ENCODE measurements around the gene SLC30A4. TPM values are rescaled to one million over a fixed set of nuclear protein-coding genes. Genes with fewer than 3 reads are reported as not detected.
"Not testable (repeated sequence)": the region's sequence is repeated elsewhere in the genome, so short reads cannot be mapped to it uniquely, and the experiment has no call there.

The SLC30A4 gene
- total RNA-seq, 4 donors from 2014 or later = 9.4 to 14.0 (median 11.6) TPM

- intact Hi-C loops (cut with DNase I) = no loop called here
- H3K27me3 ChIP-seq = no peaks in the 10 kb centered on the region
- H3K27ac ChIP-seq (replicated peaks in 1 of 4) = no peak overlapping the region
- peaks cover 20 to 66% (median 26%) of the 10 kb centered on the region in 4 donors for H3K36me3 ChIP-seq
- DNase-seq (ENCODE audit: extremely low spot score) = no peak
- no peaks in the 10 kb centered on the region for H3K9me3 ChIP-seq
- 70% methylated on average over 4 of the region's 4 CpGs for WGBS
- TF ChIP-seq POLR2A (IDR thresholded peaks at IDR 0.05; ENCODE audit: low read depth) (no peak), EP300 (IDR thresholded peaks at IDR 0.05) (no peak), POLR2AphosphoS5 (IDR thresholded peaks at IDR 0.05) (no peak)
- TF ChIP-seq, protein P1, sequence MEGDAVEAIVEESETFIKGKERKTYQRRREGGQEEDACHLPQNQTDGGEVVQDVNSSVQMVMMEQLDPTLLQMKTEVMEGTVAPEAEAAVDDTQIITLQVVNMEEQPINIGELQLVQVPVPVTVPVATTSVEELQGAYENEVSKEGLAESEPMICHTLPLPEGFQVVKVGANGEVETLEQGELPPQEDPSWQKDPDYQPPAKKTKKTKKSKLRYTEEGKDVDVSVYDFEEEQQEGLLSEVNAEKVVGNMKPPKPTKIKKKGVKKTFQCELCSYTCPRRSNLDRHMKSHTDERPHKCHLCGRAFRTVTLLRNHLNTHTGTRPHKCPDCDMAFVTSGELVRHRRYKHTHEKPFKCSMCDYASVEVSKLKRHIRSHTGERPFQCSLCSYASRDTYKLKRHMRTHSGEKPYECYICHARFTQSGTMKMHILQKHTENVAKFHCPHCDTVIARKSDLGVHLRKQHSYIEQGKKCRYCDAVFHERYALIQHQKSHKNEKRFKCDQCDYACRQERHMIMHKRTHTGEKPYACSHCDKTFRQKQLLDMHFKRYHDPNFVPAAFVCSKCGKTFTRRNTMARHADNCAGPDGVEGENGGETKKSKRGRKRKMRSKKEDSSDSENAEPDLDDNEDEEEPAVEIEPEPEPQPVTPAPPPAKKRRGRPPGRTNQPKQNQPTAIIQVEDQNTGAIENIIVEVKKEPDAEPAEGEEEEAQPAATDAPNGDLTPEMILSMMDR (IDR thresholded peaks at IDR 0.05) = no peak
- H3K4me3 ChIP-seq = no peak overlapping the region
- peaks cover 0 to 10% (median 3%) of the 10 kb centered on the region in 4 donors for H3K4me1 ChIP-seq
These were observed 11.7 kb downstream of the SLC30A4 start for GRCh38 chr15:45510758-45511280.

DNA sequence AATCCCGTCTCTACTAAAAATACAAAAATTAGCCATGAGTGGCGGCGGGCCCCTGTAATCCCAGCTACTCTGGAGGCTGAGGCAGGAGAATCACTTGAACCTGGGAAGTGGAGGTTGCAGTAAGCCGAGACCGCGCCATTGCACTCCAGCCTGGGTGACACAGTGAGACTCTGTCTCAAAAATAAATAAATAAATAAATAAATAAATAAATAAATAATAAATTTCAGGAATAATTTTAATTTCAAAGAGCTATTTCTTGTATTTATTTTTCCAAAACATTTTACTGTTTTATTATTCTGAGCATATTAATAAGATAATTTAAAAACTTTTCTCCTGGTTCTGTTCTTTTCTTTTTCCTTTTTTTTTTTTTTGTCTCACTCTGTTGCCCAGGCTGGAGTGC, 15.4 kb downstream of the SLC30A4 start:
- 96% methylated on average over 6 of the region's 6 CpGs for WGBS
- peaks cover 0 to 10% (median 3%) of the 10 kb centered on the region in 4 donors for H3K4me1 ChIP-seq
- H3K9me3 ChIP-seq; intact Hi-C loops (cut with DNase I); H3K27me3 ChIP-seq; H3K27ac ChIP-seq (replicated peaks in 1 of 4); H3K4me3 ChIP-seq; DNase-seq (ENCODE audit: extremely low spot score): not testable (repeated sequence)
- H3K36me3 ChIP-seq = peaks cover 19 to 57% (median 26%) of the 10 kb centered on the region in 4 donors

DNA sequence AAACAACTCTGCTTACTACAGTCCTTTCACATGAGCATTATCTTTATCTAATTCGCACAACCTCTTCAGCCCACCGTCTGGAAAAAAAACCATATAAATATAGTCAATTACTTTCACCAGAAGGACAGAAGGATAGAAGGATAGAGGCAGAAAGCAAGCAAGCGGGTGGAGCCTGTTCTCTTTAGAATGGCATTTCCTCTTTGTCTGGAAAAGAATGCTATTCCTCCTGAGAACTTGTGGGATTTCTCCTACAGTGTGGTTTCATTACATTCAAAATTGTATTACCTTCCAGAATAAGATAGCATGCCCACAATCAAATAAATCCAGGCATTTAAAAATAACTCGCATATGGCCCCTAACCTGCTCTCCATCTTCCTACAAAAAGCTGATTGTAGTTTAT, 23.1 kb downstream of the SLC30A4 start:
- Histone ChIP-seq H3K27ac (replicated peaks in 1 of 4) (no peak overlapping the region), H3K36me3 (peaks cover 0 to 15% (median 6%) of the 10 kb centered on the region in 4 donors), H3K4me1 (no peaks in the 10 kb centered on the region), H3K27me3 (no peaks in the 10 kb centered on the region), H3K9me3 (no peaks in the 10 kb centered on the region), H3K4me3 (no peak overlapping the region)
- 88% methylated on average over 4 of the region's 4 CpGs for WGBS
- DNase-seq (ENCODE audit: extremely low spot score) = no peak
- TF ChIP-seq EP300 (IDR thresholded peaks at IDR 0.05) (no peak), POLR2AphosphoS5 (IDR thresholded peaks at IDR 0.05) (no peak), POLR2A (IDR thresholded peaks at IDR 0.05; ENCODE audit: low read depth) (no peak)
- TF ChIP-seq, protein P1 (IDR thresholded peaks at IDR 0.05) = no peak
- intact Hi-C loops (cut with DNase I) = no loop called here

- H3K4me3 ChIP-seq = no peak overlapping the region
- H3K36me3 ChIP-seq = peaks cover 0 to 15% (median 6%) of the 10 kb centered on the region in 4 donors
- intact Hi-C loops (cut with DNase I) = no loop called here
- TF ChIP-seq EP300 (IDR thresholded peaks at IDR 0.05) (no peak), POLR2A (IDR thresholded peaks at IDR 0.05; ENCODE audit: low read depth) (no peak), POLR2AphosphoS5 (IDR thresholded peaks at IDR 0.05) (no peak)
- TF ChIP-seq, protein P1 (IDR thresholded peaks at IDR 0.05) = no peak
- no peaks in the 10 kb centered on the region for H3K9me3 ChIP-seq
- no peaks in the 10 kb centered on the region for H3K27me3 ChIP-seq
- DNase-seq (ENCODE audit: extremely low spot score) = no peak
- no peaks in the 10 kb centered on the region for H3K4me1 ChIP-seq
- H3K27ac ChIP-seq (replicated peaks in 1 of 4) = no peak overlapping the region
- WGBS = 73% methylated on average over 1 of the region's 1 CpG
These were observed 23.9 kb downstream of the SLC30A4 start for GRCh38 chr15:45498701-45499100.

- intact Hi-C loops (cut with DNase I) = no loop called here
- Histone ChIP-seq H3K4me3 (no peak overlapping the region), H3K36me3 (peaks cover 0 to 15% (median under 1%) of the 10 kb centered on the region in 4 donors), H3K4me1 (no peaks in the 10 kb centered on the region), H3K27ac (replicated peaks in 1 of 4) (no peak overlapping the region), H3K9me3 (no peaks in the 10 kb centered on the region), H3K27me3 (no peaks in the 10 kb centered on the region)
- 94% methylated on average over 3 of the region's 3 CpGs for WGBS
- TF ChIP-seq, protein P1 (IDR thresholded peaks at IDR 0.05) = no peak
- TF ChIP-seq POLR2A (IDR thresholded peaks at IDR 0.05; ENCODE audit: low read depth) (no peak), EP300 (IDR thresholded peaks at IDR 0.05) (no peak), POLR2AphosphoS5 (IDR thresholded peaks at IDR 0.05) (no peak)
- no peak for DNase-seq (ENCODE audit: extremely low spot score)
These were observed 25.3 kb downstream of the SLC30A4 start for GRCh38 chr15:45497261-45497660.

All from esophagus muscularis mucosa (tissue), 4 donors.